MM.1S (cell line): Measurements from ENCODE around the gene CRYM.
"Not testable (repeated sequence)": the region's sequence is repeated elsewhere in the genome, so short reads cannot be mapped to it uniquely, and the experiment has no call there.

Source experiments
- DNase-seq: peaks from one replicate; pipeline ENCODE4 v3.0.0-alpha.2; 2015
- H2AFZ ChIP-seq: fragments of 300-600 bp; sonication (generic); 2 replicates; pipeline ENCODE4 v1.6.0; 2016; ENCODE audit warnings: antibody characterized with exemption, low read length
- H3F3A ChIP-seq: fragments of 300-600 bp; sonication (generic); 2 replicates; pipeline ENCODE4 v1.6.1; 2016; ENCODE audit warnings: mild to moderate bottlenecking, antibody characterized with exemption, low read length, moderate library complexity, mixed read lengths; ENCODE audit not compliant: insufficient read depth
- H3K27ac ChIP-seq: fragments of 300-600 bp; sonication (generic); 2 replicates; pipeline ENCODE4 v1.5.1; 2016; ENCODE audit warnings: mild to moderate bottlenecking, low read length
- H3K27me3 ChIP-seq: fragments of 300-600 bp; sonication (generic); replicated peaks from 2 replicates; pipeline ENCODE4 v1.6.0; 2016; ENCODE audit warnings: low read length; ENCODE audit not compliant: insufficient read depth
- H3K36me3 ChIP-seq: fragments of 300-600 bp; sonication (generic); replicated peaks from 2 replicates; pipeline ENCODE4 v1.6.1; 2016; ENCODE audit warnings: mild to moderate bottlenecking, low read length, mixed read lengths; ENCODE audit not compliant: insufficient read depth
- H3K4me1 ChIP-seq: fragments of 300-600 bp; sonication (generic); 2 replicates; pipeline ENCODE4 v1.6.1; 2016; ENCODE audit warnings: low read length, mixed read lengths
- H3K4me2 ChIP-seq: fragments of 300-600 bp; sonication (generic); 2 replicates; pipeline ENCODE4 v1.6.0; 2016; ENCODE audit warnings: low read depth, low read length
- H3K4me3 ChIP-seq: fragments of 300-600 bp; sonication (generic); 2 replicates; pipeline ENCODE4 v1.5.1; 2016; ENCODE audit warnings: low read length, mixed read lengths
- H3K79me2 ChIP-seq: fragments of 300-600 bp; sonication (generic); 2 replicates; pipeline ENCODE4 v1.6.1; 2016; ENCODE audit warnings: mixed run types, low read length, mixed read lengths
- H3K9ac ChIP-seq: fragments of 300-600 bp; sonication (generic); 2 replicates; pipeline ENCODE4 v1.6.1; 2016; ENCODE audit warnings: low read length, mixed read lengths
- H3K9me2 ChIP-seq: fragments of 300-600 bp; sonication (generic); replicated peaks from 2 replicates; pipeline ENCODE4 v1.6.1; 2016; ENCODE audit warnings: mild to moderate bottlenecking, low read length, mixed read lengths; ENCODE audit not compliant: insufficient read depth
- H3K9me3 ChIP-seq: fragments of 300-600 bp; sonication (generic); replicated peaks from 2 replicates; pipeline ENCODE4 v1.6.1; 2016; ENCODE audit warnings: mild to moderate bottlenecking, low read length, mixed read lengths; ENCODE audit not compliant: insufficient read depth
- H4K20me1 ChIP-seq: fragments of 300-600 bp; sonication (generic); 2 replicates; pipeline ENCODE4 v1.6.1; 2016; ENCODE audit warnings: mild to moderate bottlenecking, low read length, moderate library complexity, mixed read lengths; ENCODE audit not compliant: insufficient read depth
- CTCF ChIP-seq: fragments of 300-600 bp; sonication (generic); IDR thresholded peaks from 2 replicates; pipeline ENCODE4 v1.5.1; 2016; ENCODE audit warnings: antibody characterized with exemption, low read length, mixed read lengths
- EZH2 ChIP-seq: fragments of 300-600 bp; sonication (generic); optimal IDR thresholded peaks from 2 replicates; pipeline ENCODE3; 2017; ENCODE audit warnings: low read depth, mild to moderate bottlenecking, antibody characterized with exemption, low read length, mixed read lengths
- EZH2phosphoT487 ChIP-seq: fragments of 300-600 bp; sonication (generic); IDR thresholded peaks from 2 replicates; pipeline ENCODE4 v1.6.1; 2018; ENCODE audit warnings: antibody characterized with exemption, low read length

CRYM gene

GRCh38 chr16:21256636-21257035 is 21.5 kb downstream of the CRYM start:
- no peak for TF ChIP-seq EZH2
- no peak for TF ChIP-seq EZH2phosphoT487
- no peak for TF ChIP-seq CTCF
- H3K4me3 ChIP-seq = no peak overlapping the region
- no peak for DNase-seq
- no peaks in the 10 kb centered on the region for H3F3A ChIP-seq
- no peaks in the 10 kb centered on the region for H3K9me3 ChIP-seq
- H4K20me1 ChIP-seq = no peaks in the 10 kb centered on the region
- no peak overlapping the region for H3K4me2 ChIP-seq
- no peak overlapping the region for H2AFZ ChIP-seq
- no peaks in the 10 kb centered on the region for H3K79me2 ChIP-seq
- H3K27me3 ChIP-seq = no peaks in the 10 kb centered on the region
- no peaks in the 10 kb centered on the region for H3K36me3 ChIP-seq
- H3K9me2 ChIP-seq = no peaks in the 10 kb centered on the region
- H3K9ac ChIP-seq = no peak overlapping the region
- H3K4me1 ChIP-seq = no peaks in the 10 kb centered on the region
- no peak overlapping the region for H3K27ac ChIP-seq

- TF ChIP-seq CTCF = no peak
- no peak for TF ChIP-seq EZH2phosphoT487
- no peak for TF ChIP-seq EZH2
- H4K20me1 ChIP-seq = no peaks in the 10 kb centered on the region
- DNase-seq = no peak
- H3K4me1 ChIP-seq = no peaks in the 10 kb centered on the region
- no peaks in the 10 kb centered on the region for H3K9me2 ChIP-seq
- H3K4me3 ChIP-seq = no peak overlapping the region
- no peaks in the 10 kb centered on the region for H3K9me3 ChIP-seq
- no peaks in the 10 kb centered on the region for H3K27me3 ChIP-seq
- H3K79me2 ChIP-seq = no peaks in the 10 kb centered on the region
- H3K9ac ChIP-seq = no peak overlapping the region
- no peaks in the 10 kb centered on the region for H3K36me3 ChIP-seq
- no peak overlapping the region for H2AFZ ChIP-seq
- H3F3A ChIP-seq = no peaks in the 10 kb centered on the region
- H3K4me2 ChIP-seq = no peak overlapping the region
- no peak overlapping the region for H3K27ac ChIP-seq
Observed at GRCh38 chr16:21253470-21253869, 24.6 kb downstream of the CRYM start.

- H3K79me2 ChIP-seq = no peaks in the 10 kb centered on the region
- H2AFZ ChIP-seq = no peak overlapping the region
- H3K27me3 ChIP-seq = no peaks in the 10 kb centered on the region
- H3K4me3 ChIP-seq = no peak overlapping the region
- H3K9me3 ChIP-seq = no peaks in the 10 kb centered on the region
- TF ChIP-seq CTCF = no peak
- no peak for TF ChIP-seq EZH2phosphoT487
- no peak for TF ChIP-seq EZH2
- H3K36me3 ChIP-seq = no peaks in the 10 kb centered on the region
- no peak overlapping the region for H3K27ac ChIP-seq
- H3K9ac ChIP-seq = no peak overlapping the region
- H3K4me2 ChIP-seq = no peak overlapping the region
- no peak for DNase-seq
- H3K4me1 ChIP-seq = no peaks in the 10 kb centered on the region
- H3K9me2 ChIP-seq = no peaks in the 10 kb centered on the region
- H4K20me1 ChIP-seq = no peaks in the 10 kb centered on the region
- no peaks in the 10 kb centered on the region for H3F3A ChIP-seq
Observed at GRCh38 chr16:21250072-21250923, 27.8 kb downstream of the CRYM start.

GRCh38 chr16:21248179-21248578 is 29.9 kb downstream of the CRYM start:
- H3K27me3 ChIP-seq, H3F3A ChIP-seq, H3K9me3 ChIP-seq: not testable (repeated sequence)

More at GRCh38 chr16:21248179-21248578, 29.9 kb downstream of the CRYM start:
- not testable (repeated sequence) for H2AFZ ChIP-seq, H3K9ac ChIP-seq, H3K4me3 ChIP-seq, H4K20me1 ChIP-seq, H3K36me3 ChIP-seq, H3K79me2 ChIP-seq, H3K27ac ChIP-seq, H3K4me2 ChIP-seq, H3K4me1 ChIP-seq, DNase-seq, H3K9me2 ChIP-seq
